ENCODE measurements around the gene DYNC2LI1. TPM values are rescaled to one million over a fixed set of nuclear protein-coding genes. Genes with fewer than 3 reads are reported as not detected.

The DYNC2LI1 gene
- total RNA-seq, 2 experiments from 2014 or later: 5.1 to 5.9 TPM

DNA sequence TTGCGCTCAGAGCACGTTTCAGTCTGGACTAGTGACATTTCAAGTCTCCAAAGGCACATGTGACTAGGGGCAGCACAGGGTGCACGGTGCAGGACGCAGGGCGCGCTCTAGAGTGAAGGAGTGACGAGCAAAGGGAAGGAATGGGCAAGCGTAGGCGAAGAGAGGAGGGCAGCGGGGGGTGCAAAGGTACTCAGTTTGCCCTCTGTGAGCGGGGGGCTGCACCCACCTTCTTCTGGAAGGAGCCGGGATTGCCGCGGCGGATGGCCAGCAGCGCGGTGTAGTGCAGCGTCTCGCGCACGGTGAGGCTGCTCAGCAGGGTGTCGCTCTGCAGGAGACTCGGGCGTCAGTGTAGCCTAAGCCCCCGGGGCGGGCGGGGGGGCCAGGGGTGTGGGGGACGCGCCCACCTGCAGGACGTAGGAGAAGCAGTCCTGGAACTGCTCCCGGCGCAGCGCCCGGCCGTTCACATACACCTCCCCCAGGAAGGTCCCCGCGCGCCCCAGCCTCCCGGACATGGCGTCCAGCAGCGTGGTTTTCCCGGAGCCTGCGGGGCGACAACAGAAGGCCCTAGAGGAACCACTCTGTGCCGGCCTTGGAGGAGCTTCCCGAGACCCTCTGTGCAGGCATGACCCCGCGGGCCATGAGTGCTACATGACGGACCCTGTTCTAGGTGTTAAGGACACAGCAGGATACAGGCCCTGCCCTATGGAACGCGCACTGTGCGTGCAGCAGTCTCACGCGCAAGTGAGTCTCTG lies 57.9 kb downstream of the DYNC2LI1 start:
- ATAC-seq: no peak
- no peaks in the 10 kb centered on the region for H3K9me3 Mint-ChIP-seq (ENCODE audit: low read depth)
- H3K27ac Mint-ChIP-seq: no peak overlapping the region
- no peaks in the 10 kb centered on the region for H3K36me3 Mint-ChIP-seq
- no peaks in the 10 kb centered on the region for H3K4me1 Mint-ChIP-seq
- H3K27me3 Mint-ChIP-seq: peaks cover 47% of the 10 kb centered on the region
- CTCF ChIA-PET: no interaction called here
- no peak overlapping the region for H3K4me3 Mint-ChIP-seq
- no peak for DNase-seq

DNA sequence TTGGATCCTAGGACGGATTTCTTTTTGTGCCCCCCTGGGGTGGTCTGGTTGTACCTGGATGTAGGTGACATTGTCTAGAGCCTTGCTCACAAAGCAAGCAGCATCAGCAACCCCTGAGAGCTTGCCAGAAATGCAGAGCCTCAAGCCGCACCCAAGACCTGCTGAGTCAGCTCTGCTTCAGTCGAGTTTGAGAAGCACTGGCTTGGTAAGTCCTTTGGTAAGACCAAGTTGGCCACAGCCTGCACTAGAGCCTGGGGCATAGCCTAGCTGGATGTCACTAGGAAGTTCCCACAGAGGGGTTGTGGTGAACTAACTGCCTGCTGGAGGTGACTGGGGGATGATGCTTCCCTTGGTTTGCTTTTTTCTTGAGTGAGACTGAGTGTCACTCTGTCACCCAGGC lies 58.6 kb downstream of the DYNC2LI1 start:
- Mint-ChIP-seq H3K9me3 (ENCODE audit: low read depth) (no peaks in the 10 kb centered on the region), H3K4me1 (no peaks in the 10 kb centered on the region), H3K27ac (no peak overlapping the region), H3K4me3 (no peak overlapping the region), H3K36me3 (no peaks in the 10 kb centered on the region), H3K27me3 (peaks cover 47% of the 10 kb centered on the region)
- CTCF ChIA-PET: no interaction called here
- DNase-seq (no peak), ATAC-seq (no peak)

DNA sequence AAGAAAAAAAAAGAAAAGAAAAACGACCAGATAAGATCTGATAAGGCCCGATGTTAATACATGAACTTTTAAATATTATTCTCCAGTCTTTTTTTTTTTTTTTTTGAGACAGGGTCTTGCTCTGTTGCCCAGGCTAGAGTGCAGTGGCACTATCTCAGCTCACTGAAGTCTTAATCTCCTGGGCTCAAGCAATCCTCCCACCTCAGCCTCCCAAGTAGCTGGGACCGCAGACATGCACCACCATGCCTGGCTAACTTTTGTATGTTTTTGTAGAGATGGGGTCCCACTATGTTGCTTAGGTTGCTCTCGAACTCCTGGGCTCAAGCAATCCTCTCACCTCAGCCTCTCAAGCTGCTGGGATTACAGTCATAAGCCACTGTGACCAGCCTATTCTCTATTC lies 63.2 kb downstream of the DYNC2LI1 start:
- no peak for ATAC-seq
- H3K27ac Mint-ChIP-seq: no peak overlapping the region

DNA sequence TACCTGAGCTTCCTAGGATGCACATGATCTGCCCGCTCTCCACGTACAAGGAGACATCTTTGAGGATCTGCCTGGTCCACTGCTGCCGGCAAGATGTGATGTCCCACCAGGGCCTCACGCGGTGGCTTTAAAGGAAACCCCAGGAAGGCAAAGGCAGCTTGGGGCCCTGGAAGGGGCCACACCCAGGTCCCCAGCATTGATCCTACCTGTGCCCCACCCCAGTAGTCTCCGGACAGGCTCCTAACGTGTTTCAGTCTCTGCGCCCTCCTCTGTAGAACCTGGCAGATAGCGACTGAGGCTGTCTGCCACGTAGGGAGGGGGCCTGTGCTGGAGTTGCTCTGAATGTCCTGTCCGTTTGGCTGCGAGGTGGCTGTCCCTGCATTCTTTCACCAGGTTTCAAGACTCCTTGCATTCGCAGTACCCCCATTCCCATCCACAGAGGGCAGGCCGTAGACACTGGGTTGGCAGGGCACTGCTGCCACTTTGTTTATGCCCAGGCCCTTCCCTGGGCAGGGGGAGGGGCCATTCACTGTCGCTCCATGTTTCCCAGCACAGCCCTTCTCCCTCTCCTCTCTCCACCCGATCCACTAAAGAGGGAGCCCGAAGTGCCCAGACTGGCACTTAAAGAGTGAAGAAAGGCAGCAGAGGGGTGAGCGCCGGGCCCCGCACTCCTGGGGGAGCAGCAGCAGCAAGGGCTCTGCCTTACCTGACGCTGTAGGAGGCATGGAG lies 64.2 kb downstream of the DYNC2LI1 start:
- CTCF ChIA-PET: no interaction called here
- H3K36me3 Mint-ChIP-seq: no peaks in the 10 kb centered on the region
- H3K4me1 Mint-ChIP-seq: no peaks in the 10 kb centered on the region
- peak; percentile 31 for DNase-seq
- no peak for ATAC-seq
- no peak overlapping the region for H3K4me3 Mint-ChIP-seq
- no peaks in the 10 kb centered on the region for H3K9me3 Mint-ChIP-seq (ENCODE audit: low read depth)
- no peak overlapping the region for H3K27ac Mint-ChIP-seq
- H3K27me3 Mint-ChIP-seq: peaks cover 18% of the 10 kb centered on the region

More for the DNA sequence above, 63.2 kb downstream of the DYNC2LI1 start:
- Mint-ChIP-seq H3K4me1 (no peaks in the 10 kb centered on the region), H3K9me3 (ENCODE audit: low read depth) (no peaks in the 10 kb centered on the region), H3K27me3 (peaks cover 25% of the 10 kb centered on the region), H3K36me3 (no peaks in the 10 kb centered on the region), H3K4me3 (no peak overlapping the region)
- DNase-seq: peak; percentile 18
- CTCF ChIA-PET: interaction anchor here (0.6 kb wide), 1 partner anchor 43 kb away, joined by 4 read pairs; no protein-coding TSS in a partner anchor

DNA sequence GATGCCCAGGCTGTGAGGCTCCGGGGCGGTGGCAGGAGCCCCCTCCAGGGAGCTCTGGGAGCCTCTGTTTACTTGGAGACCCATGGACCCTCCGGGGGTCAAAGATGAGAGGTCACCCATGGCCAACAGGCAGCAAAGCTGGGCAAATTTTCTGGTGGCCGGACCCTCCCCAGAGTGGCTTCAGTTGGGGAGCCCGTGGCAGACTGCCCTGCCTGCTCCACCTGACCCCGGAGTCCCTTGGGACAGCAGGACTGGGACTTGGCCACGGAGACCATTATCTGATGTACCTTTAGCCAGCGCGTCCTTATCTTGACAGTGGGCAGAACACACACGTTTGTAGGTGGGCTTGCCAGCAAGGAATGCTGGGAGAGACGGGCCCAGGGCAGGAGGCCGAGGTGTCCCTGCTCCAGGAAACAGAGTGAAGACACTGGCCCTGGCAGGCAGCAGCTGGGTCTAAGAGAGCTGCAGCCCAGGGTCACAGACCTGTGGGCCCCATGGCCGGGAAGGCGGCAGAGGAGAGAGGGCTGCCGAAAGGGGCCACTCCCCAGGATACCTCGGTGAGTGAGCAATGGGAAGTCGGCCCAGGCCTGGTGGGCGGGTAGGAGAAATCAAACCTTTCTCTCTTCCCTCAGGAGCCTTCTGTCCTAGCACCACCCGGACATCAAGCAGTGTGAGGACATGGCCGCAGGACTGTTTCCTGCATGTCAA lies 64.9 kb downstream of the DYNC2LI1 start, which contains the start of the genes ABCG5 and ABCG8:
ABCG5 (minus strand) TSS at position 280 of the 708 bp plus-strand sequence; CDS start at position 120, 160 bp downstream.
ABCG8 (plus strand) TSS at position 412 of the 708 bp plus-strand sequence; CDS start at position 495, 83 bp downstream.
- Mint-ChIP-seq H3K36me3 (no peaks in the 10 kb centered on the region), H3K27me3 (peaks cover 19% of the 10 kb centered on the region), H3K4me3 (no peak within 1 kb of the TSS), H3K9me3 (ENCODE audit: low read depth) (no peaks in the 10 kb centered on the region), H3K27ac (no peak within 1 kb of the TSS), H3K4me1 (no peaks in the 10 kb centered on the region)
- peak; percentile 26 for DNase-seq
- ATAC-seq: no peak
- CTCF ChIA-PET: no interaction called here

DNA sequence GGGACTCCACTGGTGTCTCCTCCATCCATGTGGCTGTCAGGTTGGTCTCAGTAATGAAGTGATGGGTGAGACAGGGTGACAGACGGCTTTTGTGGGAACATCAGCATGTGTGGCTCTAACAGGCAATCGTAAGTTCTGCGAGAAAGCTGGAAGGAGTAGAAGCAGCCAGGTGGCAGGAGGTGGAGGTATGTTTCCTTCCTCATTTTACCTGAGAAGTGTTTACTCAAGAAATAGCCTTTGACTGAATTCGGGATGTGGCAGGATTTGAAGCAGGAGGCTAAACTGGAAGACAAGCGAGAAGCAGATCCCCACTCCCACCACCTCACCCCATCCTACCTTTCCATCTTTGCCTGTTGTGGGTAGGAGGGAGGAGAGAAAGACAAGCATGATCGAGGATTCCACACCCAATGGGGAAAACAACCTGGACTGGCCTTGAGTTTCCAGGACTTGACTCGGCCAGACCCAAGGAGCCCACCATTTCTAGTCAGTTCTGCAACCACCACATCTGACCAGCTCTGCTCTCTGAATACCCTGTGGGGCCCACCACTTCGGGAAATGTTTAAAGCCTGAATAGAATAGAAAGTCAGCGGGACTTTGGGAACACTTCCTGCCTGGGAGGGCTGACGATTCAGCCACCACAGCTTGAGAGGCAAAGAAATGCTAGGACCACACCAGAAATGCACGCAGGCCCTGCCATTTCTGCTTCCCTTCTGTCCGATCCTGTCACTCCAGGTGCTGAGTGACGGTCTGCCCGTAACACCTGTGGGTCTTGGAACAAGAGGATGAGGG lies 66.1 kb downstream of the DYNC2LI1 start:
- peaks cover 14% of the 10 kb centered on the region for H3K27me3 Mint-ChIP-seq
- H3K4me1 Mint-ChIP-seq: no peaks in the 10 kb centered on the region
- H3K4me3 Mint-ChIP-seq: no peak overlapping the region
- DNase-seq: peak; percentile 37
- H3K9me3 Mint-ChIP-seq (ENCODE audit: low read depth): no peaks in the 10 kb centered on the region
- H3K27ac Mint-ChIP-seq: no peak overlapping the region
- H3K36me3 Mint-ChIP-seq: no peaks in the 10 kb centered on the region
- CTCF ChIA-PET: no interaction called here
- ATAC-seq: no peak

DNA sequence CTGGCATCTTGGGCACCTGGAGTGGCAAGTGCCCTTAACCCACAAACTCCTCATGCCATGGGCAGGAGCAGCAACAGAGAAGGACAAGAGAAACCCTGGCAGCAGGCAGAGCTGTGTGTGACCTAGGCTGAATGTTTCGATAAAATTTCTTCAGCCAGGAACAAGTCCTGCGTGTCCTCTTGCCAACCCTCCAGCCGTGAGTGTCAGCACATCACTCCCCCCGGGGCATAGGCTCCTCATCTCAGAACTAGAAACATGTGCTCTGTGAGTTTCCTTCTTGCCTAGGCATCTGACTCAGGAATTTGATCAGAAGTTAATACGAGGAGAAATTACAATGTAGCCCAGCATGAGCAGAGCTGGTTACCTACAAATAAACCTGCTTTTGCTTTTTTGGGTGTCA lies 67.1 kb downstream of the DYNC2LI1 start:
- Mint-ChIP-seq H3K9me3 (ENCODE audit: low read depth) (no peaks in the 10 kb centered on the region), H3K4me3 (no peak overlapping the region), H3K36me3 (no peaks in the 10 kb centered on the region), H3K27ac (no peak overlapping the region), H3K4me1 (no peaks in the 10 kb centered on the region), H3K27me3 (peaks cover 8% of the 10 kb centered on the region)
- no peak for ATAC-seq
- CTCF ChIA-PET: no interaction called here
- DNase-seq: peak; percentile 23

DNA sequence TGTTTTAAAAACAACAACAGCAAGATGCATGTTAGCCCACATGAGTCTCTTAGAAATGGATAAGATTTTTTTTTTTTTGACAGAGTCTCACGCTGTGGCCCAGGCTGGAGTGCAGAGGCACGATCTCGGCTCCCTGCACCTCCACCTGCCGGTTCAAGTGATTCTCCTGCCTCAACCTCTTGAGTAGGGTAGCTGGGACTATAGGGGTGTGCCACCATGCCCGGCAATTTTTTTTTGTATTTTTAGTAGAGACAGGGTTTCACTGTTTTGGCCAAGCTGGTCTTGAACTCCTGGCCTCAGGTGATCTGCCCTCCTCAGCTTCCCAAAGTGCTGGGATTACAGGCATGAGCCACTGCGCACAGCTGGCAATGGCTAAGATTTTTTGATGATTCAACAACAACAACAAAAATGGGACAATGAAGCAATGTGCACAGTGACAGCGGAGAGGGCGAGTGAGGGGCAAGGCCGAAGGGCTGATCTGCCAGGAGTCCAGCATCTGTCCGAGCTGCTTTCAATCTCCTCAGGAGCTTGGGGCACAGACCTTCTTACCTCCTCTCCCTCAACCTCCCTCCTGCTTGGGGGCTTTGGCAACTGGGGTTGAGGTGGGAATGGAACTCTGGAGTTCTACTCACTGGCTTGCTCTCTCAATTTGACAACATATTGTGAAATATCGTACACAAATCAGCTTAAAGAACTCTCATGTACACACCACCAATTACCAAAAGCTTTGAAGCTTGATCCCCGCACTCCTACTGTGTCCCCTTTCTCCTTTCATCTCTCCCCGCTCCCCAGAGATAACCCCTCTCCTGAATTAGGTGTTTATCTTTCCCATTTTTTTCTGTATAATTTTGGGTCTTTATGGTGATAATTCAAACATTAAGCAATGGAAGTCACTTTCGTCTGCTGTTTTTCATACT lies 68.4 kb downstream of the DYNC2LI1 start:
- DNase-seq: peak; percentile 19
- Mint-ChIP-seq H3K4me1 (no peaks in the 10 kb centered on the region), H3K27me3 (peaks cover 13% of the 10 kb centered on the region), H3K4me3 (no peak overlapping the region), H3K27ac (no peak overlapping the region), H3K36me3 (no peaks in the 10 kb centered on the region), H3K9me3 (ENCODE audit: low read depth) (no peaks in the 10 kb centered on the region)
- ATAC-seq: no peak
- CTCF ChIA-PET: no interaction called here

DNA sequence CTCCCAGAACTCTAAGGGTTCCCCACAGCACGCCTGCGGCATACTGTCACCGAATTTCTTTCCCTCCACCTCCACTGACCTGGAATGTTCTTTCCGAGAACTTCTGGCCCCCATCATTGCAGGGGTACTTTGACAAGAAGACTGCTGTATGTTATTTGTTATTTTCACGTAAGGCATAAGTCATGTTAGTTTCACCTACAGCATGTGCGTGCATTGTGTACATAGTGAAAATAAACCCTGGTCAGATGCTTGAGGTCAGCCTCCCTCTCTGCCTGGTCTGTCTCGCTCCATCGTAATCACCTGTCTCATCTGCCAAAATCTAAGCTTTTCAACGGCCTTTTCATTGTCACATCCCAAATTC lies 69.0 kb downstream of the DYNC2LI1 start:
- Mint-ChIP-seq H3K4me3 (no peak overlapping the region), H3K36me3 (no peaks in the 10 kb centered on the region), H3K27me3 (peaks cover 14% of the 10 kb centered on the region), H3K9me3 (ENCODE audit: low read depth) (no peaks in the 10 kb centered on the region), H3K27ac (no peak overlapping the region), H3K4me1 (no peaks in the 10 kb centered on the region)
- DNase-seq: peak; percentile 9
- ATAC-seq: no peak
- CTCF ChIA-PET: no interaction called here

DNA sequence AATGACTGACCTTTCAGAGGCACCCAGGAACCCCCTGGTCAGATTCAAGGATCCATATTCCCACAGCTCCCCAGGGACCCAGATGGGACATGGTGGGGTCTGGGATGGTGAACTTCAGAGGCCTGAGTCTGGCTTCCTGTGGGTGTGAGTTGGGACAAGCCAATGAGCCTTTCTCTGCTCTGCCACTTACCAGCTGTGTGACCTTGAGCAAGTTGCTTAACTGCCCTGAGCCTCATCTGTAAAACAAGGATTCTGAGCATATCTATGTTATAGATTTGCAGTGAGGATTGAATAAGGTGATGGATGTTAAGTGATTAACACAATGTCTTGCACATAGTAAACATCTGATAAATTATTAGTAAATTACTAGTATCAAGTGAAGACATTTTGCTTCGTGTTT lies 71.3 kb downstream of the DYNC2LI1 start:
- CTCF ChIA-PET: no interaction called here

DNA sequence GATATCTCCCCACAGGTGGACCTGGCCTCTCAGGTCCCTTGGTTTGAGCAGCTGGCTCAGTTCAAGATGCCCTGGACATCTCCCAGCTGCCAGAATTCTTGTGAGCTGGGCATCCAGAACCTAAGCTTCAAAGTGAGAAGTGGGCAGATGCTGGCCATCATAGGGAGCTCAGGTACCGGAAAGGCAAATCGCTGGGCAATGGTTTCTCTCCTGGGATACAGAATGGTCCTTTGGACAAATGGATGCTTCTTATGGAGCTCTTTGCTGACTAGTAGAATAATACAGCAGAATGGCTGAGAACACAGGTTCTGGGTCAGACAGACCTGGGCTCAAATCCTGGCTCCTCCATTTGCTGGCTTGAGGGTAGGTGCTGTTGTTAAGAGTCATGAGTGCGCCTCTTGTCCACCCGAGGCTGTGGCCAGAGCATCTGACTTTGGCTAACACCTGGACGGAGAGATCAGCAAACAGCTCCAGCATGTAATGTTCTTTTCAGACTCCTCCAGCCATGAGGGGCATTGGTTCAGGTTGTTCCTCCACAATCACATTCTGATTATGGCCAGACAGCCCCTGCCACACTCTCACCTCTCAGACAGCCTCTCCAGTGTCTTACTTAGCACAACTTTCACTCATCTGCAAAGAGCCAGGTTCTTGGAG lies 72.4 kb downstream of the DYNC2LI1 start:
- Mint-ChIP-seq H3K9me3 (ENCODE audit: low read depth) (no peaks in the 10 kb centered on the region), H3K27ac (no peak overlapping the region), H3K4me3 (no peak overlapping the region), H3K4me1 (no peaks in the 10 kb centered on the region), H3K36me3 (no peaks in the 10 kb centered on the region), H3K27me3 (peaks cover 20% of the 10 kb centered on the region)
- CTCF ChIA-PET: interaction anchor here (0.6 to 0.9 kb wide), 2 partner anchors 71 to 219 kb away, joined by 3 to 4 read pairs; no protein-coding TSS in a partner anchor
- DNase-seq (peak; percentile 9), ATAC-seq (no peak)

More for the DNA sequence above, 71.3 kb downstream of the DYNC2LI1 start:
- Mint-ChIP-seq H3K27ac (no peak overlapping the region), H3K4me3 (no peak overlapping the region), H3K36me3 (no peaks in the 10 kb centered on the region), H3K27me3 (peaks cover 18% of the 10 kb centered on the region), H3K4me1 (no peaks in the 10 kb centered on the region), H3K9me3 (ENCODE audit: low read depth) (no peaks in the 10 kb centered on the region)
- no peak for ATAC-seq
- peak; percentile 18 for DNase-seq

DNA sequence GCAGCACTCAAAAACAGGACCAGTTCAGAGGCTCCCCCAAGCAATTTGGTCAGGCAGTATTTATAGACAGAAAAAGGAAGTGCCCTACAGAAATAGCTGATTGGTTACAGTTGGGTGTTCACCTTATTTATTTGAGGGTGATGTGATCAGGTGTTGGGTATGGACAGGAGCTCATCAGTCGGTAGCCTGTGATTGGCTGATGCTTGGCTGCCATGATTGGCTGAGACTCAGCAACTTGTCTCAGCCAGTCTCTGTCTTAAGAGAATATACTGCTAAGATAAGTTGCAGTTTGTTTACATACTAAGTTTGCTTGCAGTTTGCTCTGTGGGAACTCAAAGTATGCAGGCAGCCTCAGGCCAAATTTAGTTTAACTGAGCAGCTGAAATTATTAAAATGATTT lies 74.4 kb downstream of the DYNC2LI1 start:
- no peaks in the 10 kb centered on the region for H3K36me3 Mint-ChIP-seq
- H3K4me1 Mint-ChIP-seq: no peaks in the 10 kb centered on the region
- CTCF ChIA-PET: no interaction called here
- DNase-seq (peak; percentile 7), ATAC-seq (no peak)
- H3K9me3 Mint-ChIP-seq (ENCODE audit: low read depth): no peaks in the 10 kb centered on the region
- H3K27me3 Mint-ChIP-seq: peaks cover 20% of the 10 kb centered on the region
- no peak overlapping the region for H3K27ac Mint-ChIP-seq
- H3K4me3 Mint-ChIP-seq: no peak overlapping the region
